Right cardiac atrium (tissue), 5 donors: ENCODE data around the gene EFCAB6. TPM values are rescaled to one million over a fixed set of nuclear protein-coding genes. Genes with fewer than 3 reads are reported as not detected.
"Not testable (repeated sequence)": the region's sequence is repeated elsewhere in the genome, so short reads cannot be mapped to it uniquely, and the experiment has no call there.

Experiments
- ATAC-seq, 2 donors: fragments of 200-7000 bp; cut with Tn5 transposase; one replicate each; pipeline versions ENCODE4 v1.8.0 to v1.9.1; 2020; ENCODE audit warnings: moderate library complexity in 2 of 2, mild to moderate bottlenecking in 1 of 2
- DNase-seq, 3 donors: peaks; one replicate each; pipeline ENCODE4 v3.0.0-alpha.2; 2020
- H3K27ac ChIP-seq: one replicate; pipeline ENCODE4 v1.5.1; 2013; ENCODE audit warnings: mild to moderate bottlenecking, low read length, control low read depth, moderate library complexity
- H3K27me3 ChIP-seq: one replicate; pipeline ENCODE4 v1.6.1; 2013; ENCODE audit not compliant: control insufficient read depth, insufficient read depth
- H3K4me1 ChIP-seq: one replicate; pipeline ENCODE4 v1.6.1; 2013; ENCODE audit warnings: low read length; ENCODE audit not compliant: control insufficient read depth, insufficient read depth
- H3K4me3 ChIP-seq: one replicate; pipeline ENCODE4 v1.5.1; 2013; ENCODE audit warnings: low read length, control low read depth
- H3K9me3 ChIP-seq: one replicate; pipeline ENCODE4 v1.6.1; 2013; ENCODE audit warnings: low read length; ENCODE audit not compliant: control insufficient read depth
- WGBS: extraction: QIAGEN DNeasy Blood & Tissue Kit; methylation state at CpG from one replicate; pipeline ENCODE4 v1.1.7; 2013; 5-methylcytosine and 5-hydroxymethylcytosine counted together
- intact Hi-C, 4 donors: fragments of 100-400 bp; cut with DNase I; formaldehyde crosslinking; loops; one replicate each; pipeline versions ENCODE4 v1.11.0 to v1.14.0; 2022 to 2023
- polyA plus RNA-seq: library from polyadenylated mRNA; stranded (reverse); fragments of 200-250 nt; gene quantifications from one replicate; pipeline ENCODE4 v1.2.3, GENCODE V29; 2013
- total RNA-seq, 4 donors: library from RNA; stranded (reverse); fragmentation: NEBNext Ultra II Directional; extraction: Animal tissue kit (Norgen Biotek cat#: 25700); gene quantifications; one replicate each; pipeline ENCODE4 v1.2.1, GENCODE V29; 2021
- donor health status: healthy with polysubstance abuse.
- donor health status: DM: no; HTN: yes; CAD: no.
- donor health status: DM: no; HTN: no; CAD: no.
- donor health status: DM: no; HTN: yes; CAD: no; lungs with severe emphysema.
- donor health status: DM: yes; HTN: yes; CAD: no.

Gene EFCAB6
- total and polyA plus RNA-seq, 5 donors, result 0.70 to 3.4 (median 1.8) TPM

DNA sequence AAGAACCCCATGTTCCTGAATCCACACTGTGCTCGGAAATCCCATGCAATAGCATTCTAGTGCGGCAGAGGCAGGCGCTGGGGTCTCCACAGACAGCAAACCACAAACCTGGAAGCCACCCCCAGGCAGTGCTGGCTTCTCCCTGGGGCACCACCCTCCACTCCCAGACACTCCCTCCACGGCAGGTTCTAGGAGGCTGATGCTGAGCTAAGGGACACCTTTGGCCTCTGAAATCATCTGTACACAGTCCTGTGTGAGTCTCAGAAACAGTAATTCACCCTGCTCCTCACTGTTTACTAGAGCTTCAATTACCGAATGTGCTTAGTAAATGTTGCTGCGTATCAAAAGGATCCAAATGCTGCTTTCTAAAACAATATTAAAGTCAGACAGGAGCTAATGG is 129.3 kb downstream of the EFCAB6 start:
- no peaks in the 10 kb centered on the region for H3K27me3 ChIP-seq

DNA sequence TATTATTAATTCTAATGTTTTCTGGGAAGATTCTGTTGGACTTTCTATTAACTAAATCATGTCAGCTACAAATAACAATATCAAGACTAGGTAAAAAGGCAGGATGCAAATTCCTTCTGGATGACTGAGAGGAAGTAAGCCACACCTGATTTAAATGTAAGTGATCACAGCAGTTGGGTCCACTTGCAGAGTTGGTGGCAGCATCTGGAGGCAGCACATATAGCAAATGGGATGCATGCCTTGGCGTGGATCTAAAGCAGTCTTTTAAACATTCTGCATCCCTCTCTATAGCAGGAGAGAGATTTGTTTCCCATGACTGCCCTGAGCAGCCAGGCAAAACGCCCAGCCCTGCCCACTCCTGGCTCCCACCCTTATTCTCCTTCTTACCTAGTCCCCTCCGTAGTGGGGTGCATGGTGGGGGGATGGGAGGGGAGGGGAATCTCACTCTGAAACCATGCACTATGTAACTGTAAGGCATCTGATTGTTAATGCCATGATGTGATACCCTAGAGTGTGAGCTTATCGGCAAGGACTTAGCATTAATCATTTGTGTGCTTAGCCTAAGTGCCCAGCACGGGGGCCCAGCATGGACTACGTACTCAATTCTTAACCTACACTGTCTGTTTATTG is 130.3 kb downstream of the EFCAB6 start:
- intact Hi-C loops, result no loop called here
- Histone ChIP-seq H3K9me3 (no peaks in the 10 kb centered on the region), H3K27me3 (no peaks in the 10 kb centered on the region), H3K27ac (no peak overlapping the region), H3K4me3 (no peak overlapping the region), H3K4me1 (no peaks in the 10 kb centered on the region)
- 82% methylated on average over 6 of the region's 6 CpGs for WGBS
- ATAC-seq (no peak), DNase-seq (no peak)

More for the DNA sequence above, 129.3 kb downstream of the EFCAB6 start:
- DNase-seq, result no peak
- intact Hi-C loops, result no loop called here
- no peak overlapping the region for H3K27ac ChIP-seq
- ATAC-seq, result no peak
- H3K9me3 ChIP-seq, result no peaks in the 10 kb centered on the region
- H3K4me1 ChIP-seq, result no peaks in the 10 kb centered on the region
- 92% methylated on average over 6 of the region's 6 CpGs for WGBS
- no peak overlapping the region for H3K4me3 ChIP-seq

DNA sequence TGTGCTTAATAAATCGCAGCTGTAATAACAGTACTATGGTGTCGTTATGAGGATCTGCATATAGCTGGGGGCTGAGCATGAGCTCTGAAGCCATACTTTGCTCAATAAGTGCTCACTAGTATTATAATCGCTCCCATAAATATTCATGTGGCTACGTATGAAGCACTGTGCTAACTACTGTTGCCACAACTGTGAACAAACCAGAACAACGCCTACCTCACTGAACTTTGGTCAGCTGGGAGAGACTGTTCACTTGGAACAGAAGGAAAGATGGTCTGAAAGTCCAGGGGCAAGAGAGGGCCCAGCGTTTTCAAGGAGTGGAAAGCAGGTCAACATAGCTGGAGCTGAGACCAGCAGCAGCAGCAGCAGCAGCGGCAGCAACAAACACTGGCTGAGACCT is 141.6 kb downstream of the EFCAB6 start:
- 87% methylated on average over 7 of the region's 7 CpGs for WGBS
- H3K4me1 ChIP-seq, result no peaks in the 10 kb centered on the region
- no peaks in the 10 kb centered on the region for H3K9me3 ChIP-seq
- no peaks in the 10 kb centered on the region for H3K27me3 ChIP-seq
- H3K27ac ChIP-seq, result no peak overlapping the region
- no peak for DNase-seq
- ATAC-seq, result no peak
- intact Hi-C loops, result no loop called here
- no peak overlapping the region for H3K4me3 ChIP-seq

DNA sequence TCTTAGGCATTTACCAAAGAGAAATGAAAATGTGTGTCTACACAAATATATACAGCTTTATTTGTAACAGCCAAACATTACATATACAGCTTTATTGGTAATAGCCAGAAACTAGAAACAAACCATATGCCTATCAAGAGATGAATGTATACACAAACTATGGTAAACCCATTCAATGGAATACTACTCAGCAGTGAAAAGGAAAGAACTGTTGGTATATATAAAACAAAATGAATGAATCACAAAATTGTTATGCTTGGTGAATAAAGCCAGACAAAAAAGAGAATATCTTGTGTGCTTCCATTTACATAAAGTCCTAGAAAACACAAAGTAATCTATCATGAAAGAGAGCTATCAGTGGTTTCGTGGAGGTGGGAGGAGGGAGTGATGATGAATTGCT is 142.9 kb downstream of the EFCAB6 start:
- Histone ChIP-seq H3K4me1 (no peaks in the 10 kb centered on the region), H3K27ac (no peak overlapping the region), H3K27me3 (no peaks in the 10 kb centered on the region), H3K4me3 (no peak overlapping the region), H3K9me3 (no peaks in the 10 kb centered on the region)
- DNase-seq (no peak), ATAC-seq (no peak)
- intact Hi-C loops, result no loop called here
- WGBS, result 95% methylated on average over 1 of the region's 1 CpG

DNA sequence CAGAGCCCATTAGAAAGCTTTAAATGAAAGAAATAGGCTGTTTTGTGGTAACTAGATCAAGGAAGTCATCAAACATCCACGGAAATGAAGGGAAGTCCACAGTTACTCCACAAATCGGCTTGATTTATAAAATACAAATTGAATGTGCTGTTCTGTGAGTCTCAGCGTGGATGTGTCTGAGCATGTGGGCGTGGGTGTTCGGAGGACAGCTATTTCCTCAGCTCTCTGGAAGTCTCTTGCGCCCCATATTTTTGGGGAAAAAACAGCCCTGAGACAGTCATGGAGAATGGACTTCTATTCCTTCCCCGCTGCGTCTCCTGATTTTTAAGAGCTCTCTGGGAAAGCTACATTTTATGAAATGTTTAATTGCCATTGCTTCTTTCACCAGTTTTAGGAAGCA is 144.4 kb downstream of the EFCAB6 start:
- intact Hi-C loops, result no loop called here
- Histone ChIP-seq H3K9me3 (no peaks in the 10 kb centered on the region), H3K4me1 (no peaks in the 10 kb centered on the region), H3K27ac (no peak overlapping the region), H3K4me3 (no peak overlapping the region), H3K27me3 (no peaks in the 10 kb centered on the region)
- DNase-seq, result no peak
- ATAC-seq, result no peak
- WGBS, result 92% methylated on average over 8 of the region's 8 CpGs

DNA sequence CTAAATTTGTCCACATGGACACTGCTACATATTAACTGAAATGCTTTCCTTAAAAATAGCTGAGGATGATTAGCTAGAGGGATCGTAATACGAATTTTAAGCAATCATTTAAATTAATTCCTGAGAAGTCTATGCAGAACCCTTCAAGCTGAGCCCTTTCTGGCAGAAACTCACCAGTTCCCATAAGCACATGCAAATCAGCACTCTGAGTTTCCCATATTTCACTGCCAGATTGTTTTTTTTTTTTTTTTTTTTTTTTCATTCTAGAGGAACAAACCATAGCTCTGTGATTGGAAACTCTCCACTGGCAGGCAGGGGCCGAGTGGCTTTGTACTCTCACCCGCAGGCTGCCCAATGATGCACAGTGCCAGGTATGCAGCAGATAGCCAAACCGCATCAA is 145.6 kb downstream of the EFCAB6 start:
- H3K27ac ChIP-seq, result no peak overlapping the region
- H3K9me3 ChIP-seq, result no peaks in the 10 kb centered on the region
- intact Hi-C loops, result no loop called here
- 66% methylated on average over 5 of the region's 5 CpGs for WGBS
- ATAC-seq, result no peak
- DNase-seq, result no peak
- H3K4me1 ChIP-seq, result no peaks in the 10 kb centered on the region
- no peaks in the 10 kb centered on the region for H3K27me3 ChIP-seq
- H3K4me3 ChIP-seq, result no peak overlapping the region

DNA sequence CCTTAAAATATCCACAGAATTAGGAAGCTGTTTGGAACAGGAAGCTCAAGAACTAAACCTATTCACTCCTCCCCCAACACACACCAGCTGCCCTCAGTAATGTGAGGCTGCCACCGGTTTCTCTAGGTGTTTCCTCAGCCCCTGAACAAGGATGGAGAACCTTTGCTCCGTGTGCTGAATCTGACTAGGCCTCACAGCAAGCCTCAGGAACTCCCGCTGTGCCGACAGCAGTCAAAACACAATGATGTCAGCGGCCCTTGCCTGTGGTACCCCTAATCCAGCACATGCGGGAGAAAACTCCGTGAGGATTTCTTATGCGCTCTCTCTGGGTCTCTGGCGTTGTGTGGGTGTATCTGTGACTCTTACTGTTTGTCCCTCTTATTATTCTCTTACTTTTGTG is 153.3 kb downstream of the EFCAB6 start:
- DNase-seq, result no peak

DNA sequence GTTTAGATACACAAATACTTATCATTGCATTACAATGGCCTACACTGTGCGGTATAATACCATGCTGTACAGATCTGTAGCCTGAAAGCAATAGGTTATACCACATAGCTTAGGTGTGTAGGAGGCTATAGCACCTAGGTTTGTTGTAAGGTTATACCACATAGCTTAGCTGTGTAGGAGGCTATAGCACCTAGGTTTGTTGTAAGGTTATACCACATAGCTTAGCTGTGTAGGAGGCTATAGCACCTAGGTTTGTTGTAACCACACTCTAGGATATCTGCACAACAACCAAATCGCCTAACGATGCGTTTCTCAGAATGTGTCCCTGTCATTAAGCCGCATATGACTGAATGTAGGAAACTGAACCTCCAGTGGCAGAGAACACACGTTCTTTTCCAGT is 155.5 kb downstream of the EFCAB6 start:
- not testable (repeated sequence) for DNase-seq, ATAC-seq

More for the DNA sequence above, 153.3 kb downstream of the EFCAB6 start:
- Histone ChIP-seq H3K4me3 (no peak overlapping the region), H3K9me3 (no peaks in the 10 kb centered on the region), H3K27ac (no peak overlapping the region), H3K4me1 (no peaks in the 10 kb centered on the region), H3K27me3 (no peaks in the 10 kb centered on the region)
- ATAC-seq, result no peak
- intact Hi-C loops, result no loop called here
- 60% methylated on average over 9 of the region's 9 CpGs for WGBS

DNA sequence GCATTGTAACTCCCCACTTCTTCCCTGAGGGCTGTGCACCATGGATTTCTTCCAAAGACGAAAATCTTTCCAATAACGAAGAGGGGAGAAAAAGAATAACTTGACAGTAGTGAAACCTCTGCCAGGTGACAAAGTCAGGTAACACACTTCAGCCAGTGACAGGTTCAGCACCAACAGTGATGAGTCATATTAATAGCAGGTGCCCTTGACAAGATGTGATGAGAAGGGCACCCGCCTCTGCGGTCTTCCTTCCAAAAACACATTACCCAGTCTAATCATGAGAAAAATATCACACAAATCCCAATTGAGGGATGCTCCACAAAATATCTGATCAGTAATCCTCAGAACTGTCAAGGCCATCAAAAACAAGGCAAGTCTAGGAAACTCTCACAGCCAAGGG is 157.8 kb downstream of the EFCAB6 start:
- no peaks in the 10 kb centered on the region for H3K27me3 ChIP-seq
- intact Hi-C loops, result no loop called here
- no peaks in the 10 kb centered on the region for H3K4me1 ChIP-seq
- WGBS, result 86% methylated on average over 4 of the region's 4 CpGs
- no peak overlapping the region for H3K27ac ChIP-seq
- ATAC-seq, result no peak
- H3K9me3 ChIP-seq, result peaks cover 2% of the 10 kb centered on the region
- no peak overlapping the region for H3K4me3 ChIP-seq
- no peak for DNase-seq

More for the DNA sequence above, 155.5 kb downstream of the EFCAB6 start:
- H3K4me1 ChIP-seq, H3K4me3 ChIP-seq, intact Hi-C loops, H3K27ac ChIP-seq, H3K9me3 ChIP-seq, H3K27me3 ChIP-seq: not testable (repeated sequence)
- 92% methylated on average over 6 of the region's 6 CpGs for WGBS

DNA sequence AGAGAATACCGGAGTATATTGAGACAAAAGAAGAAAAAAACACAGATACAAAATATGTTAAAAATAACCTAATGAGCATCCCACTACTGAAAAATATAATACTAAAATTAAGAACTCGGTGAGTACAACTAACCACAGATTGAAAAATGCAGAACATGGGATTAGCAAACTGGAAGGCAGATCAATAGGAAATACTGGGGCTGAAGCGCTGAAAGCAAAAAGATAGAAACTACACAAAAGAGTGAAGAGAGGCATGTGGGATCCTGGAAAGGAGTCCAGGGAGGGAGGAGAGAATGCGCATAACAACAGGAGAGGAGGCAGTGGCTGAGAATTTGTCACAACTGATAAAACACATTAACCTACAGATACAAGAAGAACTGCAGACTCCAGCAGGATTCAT is 159.3 kb downstream of the EFCAB6 start:
- H3K27ac ChIP-seq, result no peak overlapping the region
- no peak overlapping the region for H3K4me3 ChIP-seq
- H3K9me3 ChIP-seq, result peaks cover 2% of the 10 kb centered on the region
- ATAC-seq (no peak), DNase-seq (no peak)
- 96% methylated on average over 4 of the region's 4 CpGs for WGBS
- H3K27me3 ChIP-seq, result no peaks in the 10 kb centered on the region
- no peaks in the 10 kb centered on the region for H3K4me1 ChIP-seq
- intact Hi-C loops, result no loop called here

DNA sequence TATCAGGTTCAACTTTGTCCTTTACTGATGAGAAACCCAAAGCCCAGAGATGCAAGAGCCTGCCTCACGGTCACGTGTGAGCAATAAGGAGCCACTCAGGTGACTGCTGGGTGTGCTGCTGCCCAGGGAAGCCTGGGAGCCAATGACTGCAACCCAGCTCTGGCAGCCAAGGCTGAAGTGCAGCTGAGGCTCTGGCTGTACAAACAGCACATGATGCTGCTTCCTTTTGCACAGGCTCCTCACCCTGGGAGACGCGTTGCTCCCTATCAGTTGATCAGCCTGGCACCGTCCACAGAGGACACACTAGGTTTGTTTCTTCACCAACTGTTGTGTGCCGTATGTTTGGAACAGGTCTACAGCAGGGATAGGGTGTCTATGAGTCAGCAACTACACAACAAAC is 168.7 kb downstream of the EFCAB6 start:
- 67% methylated on average over 6 of the region's 6 CpGs for WGBS
- ATAC-seq (no peak), DNase-seq (no peak)
- Histone ChIP-seq H3K9me3 (no peaks in the 10 kb centered on the region), H3K4me1 (no peaks in the 10 kb centered on the region), H3K4me3 (no peak overlapping the region), H3K27ac (no peak overlapping the region), H3K27me3 (no peaks in the 10 kb centered on the region)
- intact Hi-C loops, result no loop called here
